SU-DHL-6 (cell line): Measurements from ENCODE around the gene MAP2K2.

Experiments used
- CTCF ChIP-seq: fragments of 200-600 bp; sonication (generic); IDR thresholded peaks from one replicate; pipeline ENCODE4 v1.5.1; 2017; ENCODE audit warnings: antibody characterized with exemption, mild to moderate bottlenecking, low read length, moderate library complexity; ENCODE audit not compliant: insufficient read depth, poor library complexity, severe bottlenecking
- EZH2phosphoT487 ChIP-seq: fragments of 200-600 bp; sonication (generic), shearing (Covaris generic); conservative IDR thresholded peaks from 2 replicates; pipeline ENCODE4 v1.6.1; 2018; ENCODE audit warnings: mild to moderate bottlenecking, antibody characterized with exemption, low read length, moderate library complexity, mixed read lengths

- no peak for TF ChIP-seq CTCF
- TF ChIP-seq EZH2phosphoT487: no peak
Measured at GRCh38 chr19:4138445-4138844, 14.5 kb upstream of the MAP2K2 start.
